ENCODE data around the gene ICAM2. TPM values are rescaled to one million over a fixed set of nuclear protein-coding genes. Genes with fewer than 3 reads are reported as not detected.

The ICAM2 gene
- total and polyA plus RNA-seq, 12 donors = 25.2 to 117 (median 35.1) TPM

DNA sequence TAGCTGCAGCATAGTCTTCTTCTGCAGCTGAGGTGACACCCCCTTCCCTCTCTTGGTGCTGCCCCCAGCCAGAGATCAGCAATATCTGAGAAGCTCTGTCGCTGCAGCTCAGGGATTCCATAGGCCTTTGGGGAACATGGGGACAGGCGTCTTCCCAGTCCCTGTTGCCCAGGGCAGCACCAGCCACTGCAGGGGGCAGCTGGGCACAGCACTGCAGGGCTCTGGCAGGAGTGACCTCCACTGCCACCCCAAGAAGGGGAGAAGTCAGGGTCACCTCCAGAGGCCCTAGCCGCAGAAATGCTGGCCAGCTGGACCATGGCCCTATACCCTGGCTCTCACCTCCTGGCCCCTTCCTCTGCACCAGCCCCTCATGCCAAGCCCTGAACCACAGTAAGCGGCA is 64.6 kb downstream of the ICAM2 start:
- Histone ChIP-seq H3K4me3 (no peak overlapping the region), H3K36me3 (no peaks in the 10 kb centered on the region), H3K27me3 (no peaks in the 10 kb centered on the region), H3K4me1 (peaks cover 0 to 28% (median 13%) of the 10 kb centered on the region in 9 donors), H3K9me3 (no peaks in the 10 kb centered on the region), H3K27ac (no peak overlapping the region)
- WGBS, 2 donors = 90 to 93% methylated on average over 4 of the region's 4 CpGs
- DNase-seq (no peak), ATAC-seq (no peak)
- intact Hi-C loops (cut with DNase I) = no loop called here
- TF ChIP-seq, protein P1, sequence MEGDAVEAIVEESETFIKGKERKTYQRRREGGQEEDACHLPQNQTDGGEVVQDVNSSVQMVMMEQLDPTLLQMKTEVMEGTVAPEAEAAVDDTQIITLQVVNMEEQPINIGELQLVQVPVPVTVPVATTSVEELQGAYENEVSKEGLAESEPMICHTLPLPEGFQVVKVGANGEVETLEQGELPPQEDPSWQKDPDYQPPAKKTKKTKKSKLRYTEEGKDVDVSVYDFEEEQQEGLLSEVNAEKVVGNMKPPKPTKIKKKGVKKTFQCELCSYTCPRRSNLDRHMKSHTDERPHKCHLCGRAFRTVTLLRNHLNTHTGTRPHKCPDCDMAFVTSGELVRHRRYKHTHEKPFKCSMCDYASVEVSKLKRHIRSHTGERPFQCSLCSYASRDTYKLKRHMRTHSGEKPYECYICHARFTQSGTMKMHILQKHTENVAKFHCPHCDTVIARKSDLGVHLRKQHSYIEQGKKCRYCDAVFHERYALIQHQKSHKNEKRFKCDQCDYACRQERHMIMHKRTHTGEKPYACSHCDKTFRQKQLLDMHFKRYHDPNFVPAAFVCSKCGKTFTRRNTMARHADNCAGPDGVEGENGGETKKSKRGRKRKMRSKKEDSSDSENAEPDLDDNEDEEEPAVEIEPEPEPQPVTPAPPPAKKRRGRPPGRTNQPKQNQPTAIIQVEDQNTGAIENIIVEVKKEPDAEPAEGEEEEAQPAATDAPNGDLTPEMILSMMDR (IDR thresholded peaks at IDR 0.05) = no peak

DNA sequence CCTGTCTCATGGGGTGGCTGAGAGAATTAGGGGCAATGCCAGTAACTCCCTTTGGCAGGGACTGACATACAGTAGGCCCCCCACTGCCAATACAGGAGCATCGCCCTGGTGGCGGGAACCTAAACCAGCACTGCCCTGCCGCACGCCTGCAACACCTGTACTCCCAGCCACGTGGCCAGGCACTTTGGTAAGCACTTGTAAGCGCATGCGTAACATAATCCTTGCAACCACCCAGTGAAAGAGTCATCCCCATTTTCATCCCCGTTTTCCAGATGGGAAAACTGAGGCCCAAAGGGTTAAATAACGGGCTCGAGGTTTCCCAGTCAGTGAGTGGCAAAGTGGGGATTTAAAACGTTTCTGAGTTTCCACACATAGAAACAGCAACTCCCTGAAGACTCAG is 65.2 kb downstream of the ICAM2 start:
- Histone ChIP-seq H3K27ac (no peak overlapping the region), H3K9me3 (no peaks in the 10 kb centered on the region), H3K27me3 (no peaks in the 10 kb centered on the region), H3K36me3 (no peaks in the 10 kb centered on the region), H3K4me3 (no peak overlapping the region), H3K4me1 (peaks cover 0 to 28% (median 14%) of the 10 kb centered on the region in 9 donors)
- ATAC-seq = no peak
- WGBS, 2 donors = 85 to 88% methylated on average over 11 of the region's 11 CpGs
- TF ChIP-seq, protein P1 (IDR thresholded peaks at IDR 0.05) = no peak
- intact Hi-C loops (cut with DNase I) = no loop called here
- no peak for DNase-seq

DNA sequence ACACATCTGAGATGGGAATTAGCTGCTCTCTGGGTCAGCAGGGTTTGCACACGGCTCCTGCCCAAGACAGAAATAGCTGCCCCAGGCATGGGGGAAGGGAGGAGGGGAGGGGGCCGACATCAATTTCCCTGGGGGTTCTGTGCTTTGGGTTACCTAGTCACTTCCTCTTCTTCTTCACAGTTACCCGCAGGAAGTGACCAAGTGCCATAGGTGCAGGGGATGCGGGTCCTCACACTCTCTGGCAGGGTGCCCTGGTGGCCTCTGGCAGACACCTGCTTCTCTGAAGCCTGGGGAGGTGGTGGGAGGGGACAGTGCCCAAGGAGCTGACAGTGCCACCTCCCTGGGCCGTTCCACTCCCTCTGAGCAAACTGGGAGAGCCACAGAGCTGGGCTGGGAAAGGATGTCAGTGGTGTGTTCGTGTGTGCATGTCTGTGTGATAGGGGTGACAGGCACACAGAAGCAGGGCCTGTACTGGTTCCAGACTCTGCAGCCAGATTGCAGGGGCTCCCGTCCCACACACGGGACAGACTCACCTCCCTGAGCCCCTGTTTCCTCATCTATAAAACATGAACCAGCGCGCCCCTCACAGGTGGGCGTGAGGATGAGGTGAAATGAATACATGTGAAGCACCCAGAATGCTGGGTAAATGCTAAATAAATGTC is 65.9 kb downstream of the ICAM2 start:
- intact Hi-C loops (cut with DNase I) = loop anchor here in 2 of 10 donors (5.0 kb wide), 1 partner anchor 33 kb away; no protein-coding TSS in a partner anchor
- H3K36me3 ChIP-seq = no peaks in the 10 kb centered on the region
- H3K4me1 ChIP-seq = peaks cover 0 to 24% (median 13%) of the 10 kb centered on the region in 9 donors
- no peaks in the 10 kb centered on the region for H3K27me3 ChIP-seq
- H3K27ac ChIP-seq = peak overlapping the region in 2 of 10 donors; percentile 14 to 21
- H3K4me3 ChIP-seq = no peak overlapping the region
- TF ChIP-seq, protein P1 (IDR thresholded peaks at IDR 0.05) = no peak
- WGBS, 2 donors = 52 to 55% methylated on average over 11 of the region's 11 CpGs
- DNase-seq (no peak), ATAC-seq (peak in 7 of 8 donors; percentile 28 to 48 (median 38))
- no peaks in the 10 kb centered on the region for H3K9me3 ChIP-seq

Other genes starting within 250 kb of the ICAM2 start
- 100 to 1,000 TPM in 3 of 10 donors, 10 to 100 TPM in 7; 76.7 to 153 (median 90.6) TPM for gene CCDC47, start 247.0 kb downstream of the ICAM2 start, total RNA-seq
- 10 to 100 TPM; 32.0 to 86.7 TPM for gene CCDC47, start 247.0 kb downstream of the ICAM2 start, polyA plus RNA-seq
- 10 to 100 TPM; 54.8 to 69.9 (median 65.0) TPM for gene DDX42, start 246.5 kb downstream of the ICAM2 start, total RNA-seq
- gene DDX42, start 246.5 kb downstream of the ICAM2 start, polyA plus RNA-seq = 10 to 100 TPM; 27.7 to 56.4 TPM
- gene PSMC5, start 193.2 kb downstream of the ICAM2 start, total RNA-seq = 100 to 1,000 TPM in 9 of 10 donors, 10 to 100 TPM in 1; 92.9 to 153 (median 119) TPM
- gene PSMC5, start 193.2 kb downstream of the ICAM2 start, polyA plus RNA-seq = 100 to 1,000 TPM; 161 to 228 TPM
- 10 to 100 TPM; 17.5 to 43.0 (median 28.4) TPM for gene FTSJ3, start 193.0 kb downstream of the ICAM2 start, total RNA-seq
- gene FTSJ3, start 193.0 kb downstream of the ICAM2 start, polyA plus RNA-seq = 10 to 100 TPM; 14.0 to 29.9 TPM
- gene SMARCD2, start 177.9 kb downstream of the ICAM2 start, total RNA-seq = 10 to 100 TPM; 11.6 to 35.7 (median 17.3) TPM
- gene SMARCD2, start 177.9 kb downstream of the ICAM2 start, polyA plus RNA-seq = 10 to 100 TPM; 23.6 to 31.3 TPM
- not detected for gene CSH2, start 147.0 kb downstream of the ICAM2 start, total RNA-seq
- not detected for gene CSH2, start 147.0 kb downstream of the ICAM2 start, polyA plus RNA-seq
- not detected for gene GH2, start 138.7 kb downstream of the ICAM2 start, total RNA-seq
- not detected for gene GH2, start 138.7 kb downstream of the ICAM2 start, polyA plus RNA-seq
- not detected for gene CSH1, start 124.1 kb downstream of the ICAM2 start, total RNA-seq
- gene CSH1, start 124.1 kb downstream of the ICAM2 start, polyA plus RNA-seq = not detected
- not detected for gene CSHL1, start 109.4 kb downstream of the ICAM2 start, total RNA-seq
- not detected for gene CSHL1, start 109.4 kb downstream of the ICAM2 start, polyA plus RNA-seq
- gene GH1, start 101.8 kb downstream of the ICAM2 start, total RNA-seq = not detected
- not detected for gene GH1, start 101.8 kb downstream of the ICAM2 start, polyA plus RNA-seq
- gene CD79B, start 88.3 kb downstream of the ICAM2 start, total RNA-seq = 1 to 10 TPM; 2.2 to 7.8 (median 3.4) TPM
- gene CD79B, start 88.3 kb downstream of the ICAM2 start, polyA plus RNA-seq = 10 to 100 TPM in 1 of 2 donors, 1 to 10 TPM in 1; 5.8 to 11.6 TPM
- gene SCN4A, start 47.7 kb downstream of the ICAM2 start, total RNA-seq = 1 to 10 TPM in 1 of 10 donors, under 1 TPM in 9; 0.19 to 2.4 (median 0.53) TPM
- 1 to 10 TPM in 1 of 2 donors, under 1 TPM in 1; 0.33 to 2.9 TPM for gene SCN4A, start 47.7 kb downstream of the ICAM2 start, polyA plus RNA-seq
- gene PRR29, start 22.3 kb downstream of the ICAM2 start, total RNA-seq = under 1 TPM in 6 of 10 donors, not detected in 4; 0.21 to 0.44 (median 0.29) TPM
- gene PRR29, start 22.3 kb downstream of the ICAM2 start, polyA plus RNA-seq = under 1 TPM; 0.29 to 0.66 TPM
- 10 to 100 TPM in 3 of 10 donors, 1 to 10 TPM in 7; 5.0 to 16.6 (median 7.6) TPM for gene ERN1, start 109.5 kb upstream of the ICAM2 start, total RNA-seq
- gene ERN1, start 109.5 kb upstream of the ICAM2 start, polyA plus RNA-seq = 1 to 10 TPM; 2.2 to 2.9 TPM
- gene TEX2, start 242.6 kb upstream of the ICAM2 start, total RNA-seq = 10 to 100 TPM; 44.2 to 60.5 (median 55.3) TPM
- gene TEX2, start 242.6 kb upstream of the ICAM2 start, polyA plus RNA-seq = 10 to 100 TPM; 15.9 to 22.3 TPM